GM19238 (cell line): ENCODE measurements around the gene WDR6.
A peak's percentile ranks its signal among the peaks of the same experiment; 100 is the strongest.

Experiments used
- DNase-seq: peaks from one replicate; pipeline ENCODE4 v3.0.0; 2011; ENCODE audit warnings: low spot score; ENCODE audit not compliant: insufficient read length

WDR6 gene

GRCh38 chr3:49028673-49029562 is 21.7 kb downstream of the WDR6 start, which contains the start of gene IMPDH2:
TSS of gene IMPDH2 (minus strand) at chr3:49029398. CDS start at chr3:49029350, 48 bp downstream.
- DNase-seq: peak; percentile 70

GRCh38 chr3:49029563-49029884 is 22.3 kb downstream of the WDR6 start:
- DNase-seq: no peak

GRCh38 chr3:49030321-49030720 is 23.1 kb downstream of the WDR6 start:
- DNase-seq: no peak

- no peak for DNase-seq
These were observed 25.6 kb downstream of the WDR6 start for GRCh38 chr3:49032646-49033304.

- no peak for DNase-seq
These were observed 27.5 kb downstream of the WDR6 start for GRCh38 chr3:49034650-49035049.

- DNase-seq: no peak
These were observed 28.1 kb downstream of the WDR6 start for GRCh38 chr3:49035281-49035680.

GRCh38 chr3:49053543-49053942 is 46.4 kb downstream of the WDR6 start:
- DNase-seq: no peak

GRCh38 chr3:49054344-49054862 is 47.2 kb downstream of the WDR6 start:
- no peak for DNase-seq

GRCh38 chr3:49057268-49057667 is 50.1 kb downstream of the WDR6 start:
- DNase-seq: no peak

GRCh38 chr3:49058011-49058410 is 50.8 kb downstream of the WDR6 start:
- no peak for DNase-seq
